ENCODE data around the gene HDLBP. TPM values are rescaled to one million over a fixed set of nuclear protein-coding genes. Genes with fewer than 3 reads are reported as not detected.

HDLBP gene
- polyA plus RNA-seq, 3 donors, result 50.4 to 73.1 (median 69.9) TPM

DNA sequence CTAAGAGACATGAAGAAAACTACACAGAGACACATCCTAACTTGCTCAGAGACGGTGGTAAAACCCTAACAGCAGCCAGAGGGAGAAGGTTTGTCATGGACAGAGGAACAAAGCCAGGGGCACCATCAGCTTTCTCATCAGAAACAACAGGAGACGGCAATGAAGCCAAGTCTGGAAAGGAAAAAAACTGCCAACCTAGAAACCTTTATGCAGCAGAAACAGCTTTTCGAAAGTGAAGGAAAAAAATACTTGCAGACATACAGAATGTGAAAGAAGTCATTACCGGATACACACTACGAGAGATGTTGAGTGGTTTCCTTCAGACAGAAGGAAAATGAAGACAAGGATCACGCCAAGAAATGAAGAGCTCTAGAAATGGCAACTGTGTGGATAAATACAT, 71.1 kb downstream of the HDLBP start:
- H3K27ac ChIP-seq (ENCODE audit: low read depth in 1 of 2, low read length in 2 of 2), result no peak overlapping the region
- no peaks in the 10 kb centered on the region for H3K9me3 ChIP-seq (replicated peaks in 1 of 2; ENCODE audit: control insufficient read depth in 1 of 2, insufficient read depth in 1 of 2, low read length in 2 of 2)
- TF ChIP-seq, protein P1, sequence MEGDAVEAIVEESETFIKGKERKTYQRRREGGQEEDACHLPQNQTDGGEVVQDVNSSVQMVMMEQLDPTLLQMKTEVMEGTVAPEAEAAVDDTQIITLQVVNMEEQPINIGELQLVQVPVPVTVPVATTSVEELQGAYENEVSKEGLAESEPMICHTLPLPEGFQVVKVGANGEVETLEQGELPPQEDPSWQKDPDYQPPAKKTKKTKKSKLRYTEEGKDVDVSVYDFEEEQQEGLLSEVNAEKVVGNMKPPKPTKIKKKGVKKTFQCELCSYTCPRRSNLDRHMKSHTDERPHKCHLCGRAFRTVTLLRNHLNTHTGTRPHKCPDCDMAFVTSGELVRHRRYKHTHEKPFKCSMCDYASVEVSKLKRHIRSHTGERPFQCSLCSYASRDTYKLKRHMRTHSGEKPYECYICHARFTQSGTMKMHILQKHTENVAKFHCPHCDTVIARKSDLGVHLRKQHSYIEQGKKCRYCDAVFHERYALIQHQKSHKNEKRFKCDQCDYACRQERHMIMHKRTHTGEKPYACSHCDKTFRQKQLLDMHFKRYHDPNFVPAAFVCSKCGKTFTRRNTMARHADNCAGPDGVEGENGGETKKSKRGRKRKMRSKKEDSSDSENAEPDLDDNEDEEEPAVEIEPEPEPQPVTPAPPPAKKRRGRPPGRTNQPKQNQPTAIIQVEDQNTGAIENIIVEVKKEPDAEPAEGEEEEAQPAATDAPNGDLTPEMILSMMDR (IDR thresholded peaks at IDR 0.05), result no peak
- H3K4me2 ChIP-seq (replicated peaks; ENCODE audit: extremely low read depth, low read length, poor library complexity, severe bottlenecking), result no peak overlapping the region
- intact Hi-C loops (cut with micrococcal nuclease), result no loop called here
- Mint-ChIP-seq H3K4me3 (no peak overlapping the region), H3K27me3 (ENCODE audit: low read depth in 3 of 3) (no peaks in the 10 kb centered on the region), H3K36me3 (peaks cover 91 to 100% of the 10 kb centered on the region in 2 donors), H3K27ac (no peak overlapping the region), H3K4me1 (no peaks in the 10 kb centered on the region), H3K9me3 (no peaks in the 10 kb centered on the region)
- H3K4me3 ChIP-seq (replicated peaks in 1 of 3; ENCODE audit: low read depth in 2 of 3, low read length in 3 of 3), result no peak overlapping the region
- 100% methylated on average over 1 of the region's 6 CpGs for WGBS (ENCODE audit: insufficient coverage)
- peaks cover 94 to 100% of the 10 kb centered on the region in 2 donors for H3K36me3 ChIP-seq (replicated peaks in 1 of 2; ENCODE audit: control insufficient read depth in 1 of 2, insufficient read depth in 2 of 2, low read length in 2 of 2)
- DNase-seq, result no peak
- no peak overlapping the region for H2AFZ ChIP-seq (ENCODE audit: insufficient read depth, low read depth, low read length, poor library complexity, severe bottlenecking)
- H3K4me1 ChIP-seq (ENCODE audit: control insufficient read depth in 1 of 2, insufficient read depth in 2 of 2, low read length in 2 of 2), result no peaks in the 10 kb centered on the region
- H4K20me1 ChIP-seq (ENCODE audit: insufficient read depth, low read length), result peaks cover 40% of the 10 kb centered on the region
- H3K27me3 ChIP-seq (ENCODE audit: control insufficient read depth in 2 of 2, insufficient read depth in 2 of 2, low read length in 2 of 2), result no peaks in the 10 kb centered on the region
- no peaks in the 10 kb centered on the region for H3K79me2 ChIP-seq (ENCODE audit: insufficient read depth, low read length)
- no peak overlapping the region for H3K9ac ChIP-seq (ENCODE audit: insufficient read depth, low read length, poor library complexity, severe bottlenecking)

DNA sequence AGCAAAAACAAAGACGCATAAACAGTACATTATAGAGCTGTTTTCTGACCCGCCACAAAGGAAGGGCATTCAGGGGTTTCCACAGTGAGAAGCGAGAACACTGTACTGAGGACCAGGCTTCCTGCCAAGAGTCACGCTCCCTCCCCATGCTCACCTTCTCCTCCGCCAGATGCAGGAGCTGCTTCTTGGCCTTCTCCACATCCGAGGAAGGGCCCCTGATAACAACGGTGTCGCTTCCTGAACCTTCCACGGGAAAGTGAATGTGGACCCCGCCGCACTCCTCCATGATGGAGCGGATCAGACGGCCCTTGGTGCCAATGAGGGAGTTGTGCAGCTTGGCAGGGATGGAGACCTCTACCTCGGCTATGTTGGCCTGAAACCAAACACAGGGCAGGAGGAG, 73.2 kb downstream of the HDLBP start:
- no peaks in the 10 kb centered on the region for H3K27me3 ChIP-seq (ENCODE audit: control insufficient read depth in 2 of 2, insufficient read depth in 2 of 2, low read length in 2 of 2)
- H3K4me1 ChIP-seq (ENCODE audit: control insufficient read depth in 1 of 2, insufficient read depth in 2 of 2, low read length in 2 of 2), result no peaks in the 10 kb centered on the region
- Mint-ChIP-seq H3K27me3 (ENCODE audit: low read depth in 3 of 3) (no peaks in the 10 kb centered on the region), H3K4me1 (no peaks in the 10 kb centered on the region), H3K4me3 (no peak overlapping the region), H3K27ac (peak overlapping the region in 2 of 7 donors; percentile 25 to 50), H3K9me3 (no peaks in the 10 kb centered on the region), H3K36me3 (peaks cover 91 to 100% of the 10 kb centered on the region in 2 donors)
- H3K79me2 ChIP-seq (ENCODE audit: insufficient read depth, low read length), result no peaks in the 10 kb centered on the region
- no peak for DNase-seq
- H3K4me3 ChIP-seq (replicated peaks in 1 of 3; ENCODE audit: low read depth in 2 of 3, low read length in 3 of 3), result no peak overlapping the region
- no peak overlapping the region for H3K9ac ChIP-seq (ENCODE audit: insufficient read depth, low read length, poor library complexity, severe bottlenecking)
- TF ChIP-seq, protein P1 (IDR thresholded peaks at IDR 0.05), result no peak
- peaks cover 94 to 100% of the 10 kb centered on the region in 2 donors for H3K36me3 ChIP-seq (replicated peaks in 1 of 2; ENCODE audit: control insufficient read depth in 1 of 2, insufficient read depth in 2 of 2, low read length in 2 of 2)
- H3K9me3 ChIP-seq (replicated peaks in 1 of 2; ENCODE audit: control insufficient read depth in 1 of 2, insufficient read depth in 1 of 2, low read length in 2 of 2), result no peaks in the 10 kb centered on the region
- 91% methylated on average over 9 of the region's 14 CpGs for WGBS (ENCODE audit: insufficient coverage)
- no peak overlapping the region for H3K4me2 ChIP-seq (replicated peaks; ENCODE audit: extremely low read depth, low read length, poor library complexity, severe bottlenecking)
- H4K20me1 ChIP-seq (ENCODE audit: insufficient read depth, low read length), result peaks cover 37% of the 10 kb centered on the region
- no peak overlapping the region for H3K27ac ChIP-seq (ENCODE audit: low read depth in 1 of 2, low read length in 2 of 2)
- no peak overlapping the region for H2AFZ ChIP-seq (ENCODE audit: insufficient read depth, low read depth, low read length, poor library complexity, severe bottlenecking)
- intact Hi-C loops (cut with micrococcal nuclease), result no loop called here
